Measurements from ENCODE around the gene LZTR1.

LZTR1 gene

DNA sequence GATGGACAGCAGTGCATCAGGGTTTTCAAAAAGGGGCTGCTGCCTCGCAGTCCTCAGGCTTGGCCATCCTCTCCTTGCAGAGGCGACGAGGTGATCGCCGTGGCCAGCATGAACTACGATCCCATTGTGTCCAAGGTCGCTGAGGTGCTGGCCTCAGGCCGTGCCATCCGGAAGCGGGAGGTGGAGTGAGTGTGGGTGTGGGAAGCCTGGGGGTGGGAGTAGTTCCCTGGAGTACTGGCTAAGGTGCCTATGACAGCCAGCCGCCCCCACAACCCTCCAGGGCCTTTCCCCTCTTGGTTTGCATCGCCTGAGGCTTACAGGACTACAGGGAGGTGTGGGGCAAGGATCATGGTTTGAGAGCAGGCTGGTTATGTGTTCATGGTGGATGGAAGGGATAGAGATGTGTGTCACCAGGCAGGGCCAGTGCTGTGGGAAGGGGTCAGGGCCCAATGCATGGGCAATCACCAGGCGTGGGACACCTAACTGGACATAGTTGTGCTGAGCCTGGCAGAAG is 2.1 kb upstream of the LZTR1 start:
- DNase-seq = no peak

DNA sequence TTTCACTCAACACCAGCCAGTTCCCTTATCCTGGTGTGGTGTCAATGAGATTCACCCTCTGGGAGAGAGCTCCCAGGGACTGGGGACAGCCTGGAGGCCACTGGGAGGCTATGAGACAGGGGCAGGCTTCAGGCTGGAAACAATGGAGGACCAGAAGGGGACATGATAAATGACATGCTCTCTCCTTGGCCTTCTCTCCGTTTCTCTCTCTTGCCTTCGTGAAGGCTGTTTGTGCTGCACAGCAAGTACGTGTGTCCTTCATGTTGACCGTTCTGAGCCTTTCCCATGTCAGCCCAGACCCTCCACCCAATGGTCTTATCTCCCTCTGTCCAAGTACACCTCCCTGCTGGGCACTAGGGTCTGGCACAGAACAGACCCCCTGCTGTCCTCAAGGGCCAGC is 1.6 kb upstream of the LZTR1 start:
- no peak for DNase-seq

DNA sequence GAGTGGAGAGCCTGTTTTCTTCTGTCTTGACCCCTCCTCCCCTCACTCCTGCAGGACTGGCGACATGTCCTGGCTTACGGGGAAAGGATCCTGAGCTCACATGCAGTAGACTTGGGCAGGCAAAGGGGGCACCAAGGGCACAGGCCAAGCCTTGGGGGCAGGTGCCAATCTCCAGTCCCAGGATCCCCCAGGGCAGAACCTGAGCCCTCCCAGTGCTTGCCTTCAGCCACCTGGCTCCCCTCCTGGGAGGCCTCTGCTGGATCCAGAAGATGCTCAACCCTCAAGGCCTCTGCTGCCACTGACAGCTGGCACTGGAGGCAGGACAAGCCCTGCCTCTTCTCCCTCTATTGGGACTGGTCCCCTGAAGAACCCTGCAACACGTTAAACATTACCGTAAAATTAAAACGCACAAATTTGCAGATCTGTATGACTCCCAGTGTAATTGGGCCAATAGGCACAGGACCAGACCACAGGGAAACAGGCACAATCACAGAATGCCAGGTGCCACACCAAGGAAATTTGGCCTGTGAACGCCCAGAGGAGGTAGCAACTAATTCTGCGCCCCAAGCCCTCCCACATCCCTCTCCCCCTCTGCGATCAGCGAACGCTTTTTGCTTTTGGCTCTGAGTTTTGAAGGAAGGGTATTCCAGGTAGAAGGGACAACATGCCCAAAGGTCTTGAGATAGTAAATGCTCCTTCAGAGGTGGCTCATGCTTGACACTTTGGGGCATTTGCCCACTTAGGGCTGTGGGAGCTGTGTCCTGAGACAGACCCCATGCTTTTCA is 967 bp upstream of the LZTR1 start:
- no peak for DNase-seq

DNA sequence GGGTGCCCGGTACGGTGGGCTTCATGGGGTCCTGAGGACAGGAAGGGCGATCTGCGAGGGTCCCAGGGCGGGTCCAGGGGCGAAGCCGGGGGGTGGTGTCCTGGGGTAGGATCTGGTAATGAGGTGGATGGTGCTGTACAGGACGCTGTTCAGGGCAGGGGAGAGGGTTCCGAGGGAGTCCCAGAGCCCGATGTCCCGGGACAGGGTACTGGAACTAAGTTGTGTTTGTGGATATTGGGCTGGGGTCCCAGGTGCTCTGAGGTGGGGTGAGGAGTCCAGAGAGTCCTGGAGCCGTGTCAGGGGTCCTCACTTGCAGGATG is 426 bp downstream of the LZTR1 start:
- no peak for DNase-seq

DNA sequence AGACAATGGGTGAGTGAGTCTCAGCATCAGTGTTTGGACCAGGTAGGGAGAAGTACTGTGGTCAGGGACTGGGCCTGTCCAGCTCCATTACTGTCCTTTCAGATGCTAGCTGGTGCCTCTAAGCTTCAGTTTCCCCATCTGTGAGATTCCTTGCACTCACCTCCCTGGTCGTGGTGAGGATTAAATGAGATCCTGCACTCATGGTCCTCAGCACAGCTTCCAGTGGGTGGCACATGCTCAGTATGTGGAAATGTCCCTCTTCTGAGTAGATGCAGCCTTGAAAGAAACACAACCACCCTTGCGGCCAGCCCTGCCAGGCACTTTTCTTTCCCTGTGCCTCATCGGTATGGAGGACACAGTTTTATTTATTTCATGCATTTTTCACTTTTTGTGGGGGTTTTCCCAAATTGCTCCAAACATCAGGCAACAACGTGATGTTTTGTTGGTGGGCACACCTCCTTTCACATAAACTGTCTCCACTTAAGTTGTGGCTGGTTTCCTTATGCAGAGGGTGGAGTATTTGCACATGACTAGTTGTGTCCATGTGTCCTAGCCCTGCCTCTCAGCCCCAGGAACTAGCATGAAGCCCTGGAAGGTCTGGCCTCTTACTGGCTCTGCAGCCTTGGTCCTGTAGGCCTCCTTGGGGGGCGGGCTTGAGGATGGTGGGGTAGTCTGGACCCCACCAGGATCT is 1.1 kb downstream of the LZTR1 start:
- DNase-seq = no peak

DNA sequence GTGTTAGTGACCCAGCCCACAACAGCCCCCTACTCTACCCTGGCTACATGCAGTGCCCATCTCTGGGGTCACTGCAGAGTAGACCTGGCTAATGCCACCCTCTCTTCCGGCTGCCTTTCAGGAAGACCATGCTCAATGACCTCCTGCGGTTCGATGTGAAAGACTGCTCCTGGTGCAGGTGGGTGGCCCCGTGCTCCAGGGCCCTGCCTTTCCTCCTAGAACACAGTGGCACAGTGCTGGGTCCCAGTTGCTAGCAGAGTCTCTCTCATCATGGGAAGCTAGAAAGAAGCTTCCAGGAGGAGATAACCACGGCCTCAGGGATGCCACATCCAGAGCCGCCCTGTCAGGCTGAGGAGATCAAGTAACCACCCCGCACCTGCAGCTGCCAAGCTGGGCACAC is 3.6 kb downstream of the LZTR1 start:
- no peak for DNase-seq

DNA sequence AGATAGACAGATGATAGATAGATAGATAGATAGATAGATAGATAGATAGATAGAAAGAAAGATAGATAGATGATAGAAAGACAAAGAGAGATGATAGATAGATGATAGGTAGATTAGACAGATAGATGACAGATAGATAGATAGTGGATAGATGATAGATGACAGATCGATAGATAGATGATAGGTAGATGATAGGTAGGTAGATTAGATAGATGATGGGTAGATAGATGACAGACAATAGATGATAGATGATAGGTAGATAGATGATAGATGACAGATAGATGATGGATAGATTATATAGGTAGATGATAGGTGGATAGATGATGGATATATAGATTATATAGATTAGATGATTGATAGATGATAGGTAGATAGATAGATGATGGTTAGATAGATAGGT is 4.3 kb downstream of the LZTR1 start:
- no peak for DNase-seq

DNA sequence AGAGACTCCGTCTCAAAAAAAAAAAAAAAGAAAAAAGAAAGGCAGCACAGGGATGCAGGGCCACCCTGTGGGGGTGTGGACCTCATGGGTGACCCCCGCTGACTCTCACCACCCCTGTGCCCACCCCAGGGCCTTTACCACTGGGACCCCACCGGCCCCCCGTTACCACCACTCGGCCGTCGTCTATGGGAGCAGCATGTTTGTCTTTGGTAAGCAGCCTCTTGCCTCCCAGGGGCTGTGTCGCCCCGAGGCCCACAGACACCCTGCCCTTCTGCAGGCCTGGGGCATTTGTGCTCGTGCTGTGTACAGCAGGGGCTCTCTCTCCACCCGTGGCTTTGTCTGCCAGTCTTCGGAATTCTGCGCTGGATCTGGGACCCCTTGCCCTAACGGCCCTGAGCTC is 5.3 kb downstream of the LZTR1 start:
- no peak for DNase-seq

DNA sequence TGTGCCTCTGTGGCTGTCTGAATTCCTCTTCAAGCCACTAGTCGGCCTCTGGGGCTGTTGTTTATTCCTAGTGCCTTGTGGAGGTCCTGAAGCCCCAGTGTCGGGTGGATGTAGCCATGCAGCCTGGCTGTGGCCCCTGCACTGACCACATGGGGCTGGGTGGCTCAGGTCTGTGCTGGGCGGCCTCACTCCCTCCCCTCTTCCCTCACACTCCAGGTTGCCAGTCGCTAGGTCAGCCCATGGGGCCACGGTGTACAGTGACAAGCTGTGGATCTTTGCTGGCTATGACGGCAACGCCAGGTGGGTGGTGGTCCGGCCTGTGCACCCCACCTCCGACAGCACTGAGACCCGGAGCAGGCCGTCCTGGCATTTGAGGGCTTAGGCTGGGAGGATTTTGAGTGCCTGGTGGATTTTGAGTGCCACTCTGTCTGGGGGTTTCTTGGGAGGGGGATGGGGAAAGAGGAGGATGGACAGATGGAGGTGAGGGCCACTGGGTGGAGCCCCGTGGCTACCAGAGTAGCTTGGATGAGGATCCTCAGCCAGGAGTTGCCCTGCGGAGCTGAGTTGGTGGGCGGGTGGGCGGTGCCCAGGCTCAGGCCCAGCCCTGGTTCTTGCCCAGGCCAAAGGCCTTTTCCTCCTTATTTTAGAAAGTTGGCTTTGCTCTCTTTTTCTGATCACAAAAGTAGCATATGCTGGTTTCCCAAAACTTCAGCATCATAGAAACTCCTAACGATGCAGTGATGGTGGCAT is 6.7 kb downstream of the LZTR1 start:
- no peak for DNase-seq

DNA sequence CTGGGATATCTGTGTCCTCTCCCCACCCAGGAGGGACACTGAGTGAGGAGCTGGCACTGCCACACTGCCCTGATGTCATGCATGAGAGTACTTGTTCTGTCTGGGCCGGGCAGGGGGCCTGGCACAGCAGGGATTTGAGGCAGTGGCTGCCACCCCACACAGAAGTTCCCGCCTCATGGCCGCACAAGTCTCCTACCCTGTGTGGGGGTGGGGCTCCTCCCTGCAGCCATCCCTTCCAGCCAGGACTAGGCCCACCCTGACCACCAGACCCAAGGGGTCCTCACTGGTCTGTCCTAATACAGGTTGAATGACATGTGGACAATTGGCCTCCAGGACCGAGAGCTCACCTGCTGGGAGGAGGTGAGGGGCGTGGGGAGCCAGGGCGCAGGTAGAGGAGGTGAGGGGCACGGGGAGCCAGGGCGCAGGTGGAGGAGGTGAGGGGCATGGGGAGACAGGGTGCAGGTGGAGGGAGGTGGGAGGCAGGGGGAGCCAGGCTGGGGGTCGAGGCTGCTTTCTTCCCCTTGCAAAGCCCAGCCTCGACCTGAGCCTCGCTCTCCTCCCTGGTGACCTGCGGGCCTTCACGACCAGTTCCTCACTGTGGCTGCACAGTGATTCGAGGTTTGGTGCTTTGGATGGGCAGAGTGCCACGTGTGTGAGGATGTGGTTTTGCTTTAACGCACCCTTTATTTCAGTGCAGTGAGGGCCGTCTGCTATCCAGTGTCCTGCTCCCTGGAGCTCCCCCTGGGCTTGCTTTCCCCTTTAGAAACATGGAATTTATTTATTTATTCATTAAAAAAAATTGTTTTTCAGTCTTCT is 7.4 kb downstream of the LZTR1 start:
- DNase-seq = no peak

DNA sequence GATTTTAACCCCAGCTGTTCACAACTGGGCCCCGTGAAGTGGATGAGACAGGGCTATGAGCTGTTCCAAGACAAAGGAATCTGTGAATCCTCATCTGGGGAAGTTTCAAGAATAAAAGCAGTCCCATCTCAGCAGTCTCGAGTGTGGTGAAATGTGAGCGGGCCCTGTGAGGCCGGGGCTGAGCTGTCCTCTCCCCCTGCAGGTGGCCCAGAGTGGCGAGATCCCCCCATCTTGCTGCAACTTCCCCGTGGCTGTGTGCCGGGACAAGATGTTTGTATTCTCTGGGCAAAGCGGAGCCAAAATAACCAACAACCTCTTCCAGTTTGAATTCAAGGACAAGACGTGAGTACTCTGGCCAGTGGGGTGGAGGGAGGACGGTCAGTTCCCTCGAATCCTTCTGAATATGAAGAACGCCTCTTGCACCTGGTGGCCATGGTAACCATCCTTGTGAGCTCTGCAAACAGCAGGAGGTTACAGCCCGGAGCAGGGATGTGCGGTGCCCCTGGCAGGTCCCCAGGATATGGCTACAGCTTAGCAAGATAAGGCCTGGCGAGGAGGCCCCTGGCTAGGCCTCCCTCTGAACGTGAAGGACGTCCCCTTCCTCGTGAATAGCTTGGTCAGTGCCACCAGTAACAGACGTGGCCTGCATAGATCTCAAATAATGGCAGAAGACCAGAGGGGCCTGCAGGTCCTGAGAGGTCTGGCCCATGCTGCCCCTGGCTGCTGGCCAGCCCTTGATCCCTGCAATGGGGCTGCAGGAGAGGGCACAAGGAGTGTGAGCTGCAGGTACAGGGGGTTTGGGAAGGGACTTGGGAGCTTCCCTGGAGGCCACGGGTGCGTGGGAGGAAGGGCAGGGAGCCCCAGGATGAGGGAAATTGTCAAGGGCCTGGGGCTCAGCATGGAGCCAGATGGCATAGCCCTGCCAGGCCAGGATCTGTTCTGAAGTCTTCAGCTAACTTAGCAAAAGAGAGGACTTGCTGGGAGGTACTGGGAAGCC is 8.4 kb downstream of the LZTR1 start:
- DNase-seq = no peak

DNA sequence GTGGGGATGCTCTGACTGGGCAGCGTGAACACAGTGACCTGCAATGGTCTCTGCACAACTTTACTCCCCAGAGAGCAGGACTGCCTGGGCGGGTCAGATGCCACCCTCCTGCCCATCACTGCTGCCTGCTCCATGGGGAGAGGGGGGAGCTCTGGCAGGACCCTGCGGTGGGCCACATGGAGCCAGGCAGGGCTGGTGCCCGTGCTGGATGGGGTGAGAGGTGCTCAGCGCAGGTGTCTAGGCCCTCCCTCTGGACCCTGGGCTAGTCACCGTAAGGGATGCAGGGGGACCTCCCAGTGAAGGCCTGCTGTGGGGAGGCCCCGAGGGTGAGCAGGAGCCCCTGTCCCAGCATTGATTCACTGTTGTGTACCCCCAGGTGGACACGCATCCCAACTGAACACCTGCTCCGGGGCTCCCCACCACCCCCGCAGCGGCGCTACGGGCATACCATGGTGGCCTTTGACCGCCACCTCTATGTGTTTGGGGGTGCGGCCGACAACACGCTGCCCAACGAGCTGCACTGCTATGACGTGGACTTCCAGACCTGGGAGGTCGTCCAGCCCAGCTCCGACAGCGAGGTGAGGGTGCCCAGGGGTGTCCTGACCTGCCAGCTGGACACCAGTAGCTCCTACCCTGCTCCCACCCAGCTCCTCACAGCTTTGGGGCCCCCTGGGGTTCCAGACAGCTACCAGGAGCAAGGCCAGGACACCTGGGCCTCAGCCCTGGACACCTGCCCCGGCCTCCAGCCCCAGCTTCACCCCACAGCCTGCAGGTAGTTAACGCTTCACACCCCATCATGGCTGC is 9.4 kb downstream of the LZTR1 start:
- DNase-seq = no peak

DNA sequence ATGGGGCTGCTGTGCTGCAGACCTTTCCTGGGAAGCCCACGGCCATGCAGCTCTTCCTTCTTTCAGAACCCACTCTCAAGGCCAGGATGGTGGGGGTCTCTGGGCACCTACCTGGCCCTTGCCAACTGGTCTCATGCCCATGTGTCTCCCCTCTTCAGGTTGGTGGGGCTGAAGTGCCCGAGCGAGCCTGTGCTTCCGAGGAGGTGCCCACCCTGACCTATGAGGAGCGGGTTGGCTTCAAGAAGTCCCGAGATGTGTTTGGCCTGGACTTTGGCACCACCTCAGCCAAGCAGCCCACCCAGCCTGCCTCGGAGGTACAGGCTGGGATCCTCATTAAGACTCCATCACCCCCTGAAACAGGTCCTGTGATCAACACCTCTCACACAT is 10.0 kb downstream of the LZTR1 start:
- DNase-seq = no peak

DNA sequence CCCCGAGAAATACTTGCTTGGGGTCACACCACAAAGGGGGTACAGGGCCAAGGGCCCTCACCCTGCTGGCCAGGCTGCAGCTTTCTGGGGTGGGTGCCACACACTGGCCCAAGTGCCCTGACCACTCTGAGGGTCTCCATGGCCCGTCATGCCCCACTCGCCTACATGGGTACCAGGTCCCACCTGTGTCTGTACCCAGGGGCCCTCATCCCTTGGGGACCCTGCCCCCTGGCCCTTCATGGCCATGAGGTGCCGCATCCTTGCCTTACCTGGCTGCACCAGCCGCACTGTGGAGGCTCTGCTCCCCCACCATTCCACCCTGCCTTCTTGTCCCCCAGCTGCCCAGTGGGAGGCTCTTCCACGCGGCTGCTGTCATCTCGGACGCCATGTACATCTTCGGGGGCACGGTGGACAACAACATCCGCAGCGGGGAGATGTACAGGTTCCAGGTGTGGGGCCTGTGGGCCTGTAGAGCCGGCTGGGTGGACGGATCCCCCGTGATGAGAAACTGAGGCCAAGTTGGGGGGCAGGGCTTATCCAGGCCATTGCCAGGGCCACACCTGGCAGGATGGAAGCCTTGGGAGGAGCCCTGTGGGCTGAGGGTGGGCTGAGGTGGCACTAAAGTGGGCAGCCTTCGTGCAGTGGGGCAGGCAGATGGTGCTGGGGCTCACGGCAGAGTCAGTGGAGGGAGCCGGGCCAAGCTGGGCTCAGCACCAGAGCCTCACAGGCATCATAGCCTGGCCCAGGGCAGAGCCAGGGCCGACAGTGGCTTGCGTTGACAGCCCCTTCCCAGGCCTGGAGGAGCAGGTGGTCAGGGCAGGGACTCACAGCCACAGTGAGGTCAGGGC is 10.6 kb downstream of the LZTR1 start:
- DNase-seq = no peak

DNA sequence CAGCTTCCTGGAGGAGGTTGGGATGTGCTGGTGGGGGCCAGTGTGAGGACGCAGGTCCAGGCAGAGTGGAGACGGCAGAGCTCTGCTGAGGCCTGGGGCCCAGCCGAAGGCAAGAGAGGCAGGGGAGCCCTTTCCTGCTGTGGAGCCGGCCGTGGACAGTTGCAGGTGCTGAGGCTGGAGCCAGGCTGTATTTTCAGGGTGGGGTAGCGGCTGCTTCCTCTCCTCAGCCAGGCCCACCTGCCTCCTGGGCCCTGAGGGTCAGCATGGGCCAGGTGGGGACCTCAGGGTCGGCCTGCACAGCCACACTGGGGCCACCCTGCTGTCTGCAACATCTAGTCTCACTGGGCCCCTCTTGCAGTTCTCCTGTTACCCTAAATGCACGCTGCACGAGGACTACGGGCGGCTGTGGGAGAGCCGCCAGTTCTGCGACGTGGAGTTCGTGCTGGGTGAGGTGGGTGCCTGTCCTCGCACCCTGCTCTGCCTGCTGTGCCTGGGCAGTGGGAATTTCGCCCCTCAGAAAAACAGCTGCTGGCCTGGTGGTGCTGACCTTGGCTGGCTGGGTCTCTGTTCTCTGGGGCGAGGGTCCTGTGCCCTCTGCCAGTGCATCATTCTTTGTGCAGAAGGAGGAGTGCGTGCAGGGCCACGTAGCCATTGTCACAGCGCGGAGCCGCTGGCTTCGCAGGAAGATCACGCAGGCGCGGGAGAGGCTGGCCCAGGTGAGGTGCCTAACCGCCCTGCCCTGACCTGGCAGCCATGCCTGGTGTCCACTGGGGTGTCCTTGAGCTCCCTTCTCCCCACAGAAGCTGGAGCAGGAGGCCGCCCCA is 11.4 kb downstream of the LZTR1 start:
- DNase-seq = no peak

DNA sequence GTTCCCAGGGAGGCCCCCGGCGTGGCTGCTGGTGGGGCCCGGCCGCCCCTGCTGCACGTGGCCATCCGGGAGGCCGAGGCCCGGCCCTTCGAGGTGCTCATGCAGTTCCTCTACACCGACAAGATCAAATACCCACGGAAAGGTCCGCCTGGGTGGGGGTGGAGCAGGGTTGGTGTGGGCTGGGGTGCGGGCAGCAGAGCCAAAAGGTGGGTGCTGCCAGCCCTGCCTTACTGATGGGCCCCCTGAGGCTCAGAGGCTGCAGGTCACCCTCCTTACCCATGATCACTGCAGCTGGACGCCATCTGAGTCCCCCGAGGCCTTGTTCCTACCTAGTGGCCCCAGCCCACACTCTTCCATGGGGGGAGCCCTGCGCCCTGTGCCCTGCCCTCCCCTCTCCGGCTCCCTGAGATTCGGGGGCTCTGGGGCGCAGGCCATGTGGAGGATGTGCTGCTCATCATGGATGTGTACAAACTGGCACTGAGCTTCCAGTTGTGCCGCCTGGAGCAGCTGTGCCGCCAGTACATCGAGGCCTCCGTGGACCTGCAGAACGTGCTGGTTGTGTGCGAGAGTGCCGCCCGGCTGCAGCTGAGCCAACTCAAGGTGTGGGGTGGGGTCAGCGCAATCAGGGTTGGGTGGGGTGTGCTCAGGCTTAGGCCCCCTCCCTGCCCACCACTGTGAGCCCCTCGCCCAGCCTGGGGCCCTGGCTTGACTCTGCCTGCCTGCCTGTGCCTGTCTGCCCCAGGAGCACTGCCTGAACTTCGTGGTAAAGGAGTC is 12.2 kb downstream of the LZTR1 start:
- no peak for DNase-seq

DNA sequence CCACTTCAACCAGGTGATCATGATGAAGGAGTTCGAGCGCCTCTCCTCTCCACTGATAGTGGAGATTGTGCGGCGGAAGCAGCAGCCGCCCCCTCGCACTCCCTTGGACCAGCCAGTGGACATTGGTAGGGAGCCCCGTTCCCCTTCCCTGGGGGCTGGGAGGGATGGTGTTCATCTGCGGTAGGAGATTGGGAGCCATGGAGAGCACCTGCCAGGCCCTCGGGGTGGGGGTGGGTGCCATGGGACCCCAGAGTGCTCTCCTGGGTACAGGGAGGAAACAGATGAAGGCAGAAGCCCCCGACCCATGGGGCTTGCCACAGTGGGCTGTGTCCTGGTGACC is 12.8 kb downstream of the LZTR1 start:
- no peak for DNase-seq
